Activated CD4-positive, CD25-positive, alpha-beta regulatory T cell (primary cell): Measurements from ENCODE around the gene PERP.
"Not testable (repeated sequence)": the region's sequence is repeated elsewhere in the genome, so short reads cannot be mapped to it uniquely, and the experiment has no call there.

Experiments used
- DNase-seq, 4 experiments: peaks; one replicate each; lab custom pipeline; 2025; lab: John Stamatoyannopoulos, UW

Gene PERP

GRCh38 chr6:138105446-138105845 lies 1.8 kb downstream of the PERP start:
- no peak for DNase-seq

DNA sequence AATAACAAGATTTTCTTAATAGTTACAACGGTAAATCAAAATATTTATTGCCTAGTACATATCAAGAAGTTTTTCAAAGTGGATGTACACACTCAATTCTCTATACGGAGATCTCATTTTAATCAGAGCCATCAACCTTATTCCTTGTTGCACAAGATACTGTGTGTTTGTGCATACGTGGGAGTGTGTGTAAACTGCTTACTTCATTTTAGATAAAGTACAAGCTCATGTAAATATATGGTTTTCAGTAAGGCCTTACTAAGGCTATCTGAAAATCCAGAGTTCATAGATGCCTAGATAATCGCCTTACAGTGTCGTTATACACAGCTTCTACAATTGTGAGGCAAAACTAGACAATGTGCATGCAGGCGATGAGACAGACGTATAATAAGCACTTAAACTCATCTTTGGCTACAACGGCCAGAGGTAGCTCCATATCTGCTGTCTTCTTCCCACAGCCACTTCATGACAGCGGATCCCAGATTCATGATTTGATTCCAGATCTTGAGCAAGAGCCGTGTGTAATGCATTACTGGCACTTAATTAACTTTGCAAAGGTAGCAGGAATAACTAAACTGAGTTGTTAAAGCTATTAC lies 2.5 kb downstream of the PERP start:
- DNase-seq = no peak

DNA sequence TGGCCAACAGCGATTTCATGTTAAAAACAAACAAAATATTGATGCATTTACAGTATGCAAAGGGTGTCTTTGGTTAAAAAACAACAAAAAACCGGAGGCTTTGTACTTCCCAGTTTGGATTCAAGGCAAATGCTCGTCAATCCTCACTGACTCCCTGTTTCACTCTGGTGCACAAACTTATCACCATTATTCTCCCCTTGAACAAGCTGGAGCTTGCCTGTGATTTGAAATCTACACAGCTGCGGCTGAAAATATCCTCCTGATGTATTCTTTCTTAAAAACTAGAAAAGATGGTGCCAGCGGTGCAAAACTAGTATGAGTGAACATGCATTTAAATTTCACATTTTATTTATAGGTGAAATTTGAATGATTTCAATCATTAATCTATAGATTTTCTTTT lies 3.3 kb downstream of the PERP start:
- DNase-seq = no peak

GRCh38 chr6:138101946-138102731 lies 5.1 kb downstream of the PERP start:
- DNase-seq = no peak

DNA sequence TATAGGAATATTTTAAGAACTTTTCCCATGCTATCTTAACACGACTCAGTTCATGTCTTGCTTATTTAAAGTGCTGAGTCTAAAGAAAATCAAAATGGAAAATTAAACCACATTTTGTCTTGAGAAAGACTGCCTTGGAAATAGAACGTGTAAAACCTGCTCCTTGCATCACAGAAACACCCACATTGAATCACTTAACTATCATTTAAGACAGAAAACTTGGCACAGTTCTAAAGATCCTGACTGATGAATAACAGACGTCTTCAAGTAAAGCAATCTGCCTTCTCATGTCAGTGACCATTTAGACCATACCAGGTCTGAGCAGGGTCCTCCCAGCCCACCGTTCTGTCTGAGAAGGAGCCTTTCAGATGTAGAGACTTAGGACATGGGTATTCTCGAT lies 7.4 kb downstream of the PERP start:
- DNase-seq = no peak

DNA sequence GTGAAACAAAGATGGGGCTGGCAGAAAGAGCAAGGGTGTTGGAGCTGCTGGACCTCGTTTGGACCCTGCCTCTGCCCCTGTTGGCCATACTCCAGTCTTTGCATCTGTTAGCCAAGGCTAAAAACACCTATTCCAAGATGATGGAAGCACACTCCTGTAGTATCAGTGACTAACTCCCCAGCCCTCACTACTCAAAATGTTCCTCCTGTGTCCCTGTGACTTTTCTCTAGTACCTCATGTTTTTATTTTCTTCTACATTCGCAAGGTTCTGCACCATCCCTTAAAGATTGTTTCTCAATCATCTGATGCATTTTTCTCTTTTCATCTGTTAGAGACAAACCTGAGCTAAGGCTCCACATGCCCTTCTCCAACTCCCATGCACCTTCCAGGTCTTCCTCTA lies 8.9 kb downstream of the PERP start:
- DNase-seq = no peak

- DNase-seq = no peak
Measured at GRCh38 chr6:138094260-138094659, 13.0 kb downstream of the PERP start.

DNA sequence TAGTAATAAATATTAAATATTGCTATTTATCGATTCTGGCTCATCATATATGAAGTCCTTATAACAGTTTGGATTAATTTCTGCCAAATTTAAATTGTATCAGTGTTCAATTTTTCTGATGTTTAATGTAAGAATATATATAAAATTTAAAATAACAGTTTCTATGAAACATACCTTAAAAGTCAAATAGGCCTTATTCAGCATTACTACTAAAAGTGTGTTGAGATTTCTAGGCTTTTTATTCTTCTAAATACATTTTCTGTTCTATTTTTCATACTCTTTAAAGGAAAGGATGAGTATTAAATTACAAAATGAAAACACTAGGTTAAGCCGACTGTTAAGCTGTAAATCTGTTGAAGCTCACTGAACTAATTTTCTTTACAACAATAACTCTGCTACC lies 13.6 kb downstream of the PERP start:
- no peak for DNase-seq

GRCh38 chr6:138092686-138093085 lies 14.5 kb downstream of the PERP start:
- DNase-seq = no peak

- DNase-seq = no peak
Measured at GRCh38 chr6:138089325-138089724, 17.9 kb downstream of the PERP start.

DNA sequence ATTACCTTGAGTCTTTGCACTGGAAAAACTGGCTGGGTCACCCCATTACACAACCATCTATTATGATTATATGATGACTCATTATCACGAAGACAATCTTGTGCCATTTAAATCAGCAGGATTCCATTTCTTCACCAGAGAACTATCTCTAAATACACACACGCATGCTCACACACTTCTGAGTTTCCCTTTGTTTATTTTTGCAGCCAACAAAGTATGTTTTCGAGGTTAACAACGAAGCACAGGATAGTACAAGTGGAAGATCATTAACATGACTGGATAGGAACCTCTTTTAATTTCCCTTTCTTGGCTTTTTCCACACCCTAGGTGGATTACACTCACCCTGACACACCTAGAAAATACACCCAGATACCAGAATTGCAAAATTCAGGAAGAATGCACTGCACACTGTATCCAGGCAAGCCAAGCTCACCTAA lies 18.9 kb downstream of the PERP start:
- DNase-seq = no peak

- no peak for DNase-seq
Measured at GRCh38 chr6:138087593-138088325, 19.5 kb downstream of the PERP start.

- no peak for DNase-seq
Measured at GRCh38 chr6:138086573-138087196, 20.5 kb downstream of the PERP start.

GRCh38 chr6:138085839-138086222 lies 21.4 kb downstream of the PERP start:
- DNase-seq = no peak

DNA sequence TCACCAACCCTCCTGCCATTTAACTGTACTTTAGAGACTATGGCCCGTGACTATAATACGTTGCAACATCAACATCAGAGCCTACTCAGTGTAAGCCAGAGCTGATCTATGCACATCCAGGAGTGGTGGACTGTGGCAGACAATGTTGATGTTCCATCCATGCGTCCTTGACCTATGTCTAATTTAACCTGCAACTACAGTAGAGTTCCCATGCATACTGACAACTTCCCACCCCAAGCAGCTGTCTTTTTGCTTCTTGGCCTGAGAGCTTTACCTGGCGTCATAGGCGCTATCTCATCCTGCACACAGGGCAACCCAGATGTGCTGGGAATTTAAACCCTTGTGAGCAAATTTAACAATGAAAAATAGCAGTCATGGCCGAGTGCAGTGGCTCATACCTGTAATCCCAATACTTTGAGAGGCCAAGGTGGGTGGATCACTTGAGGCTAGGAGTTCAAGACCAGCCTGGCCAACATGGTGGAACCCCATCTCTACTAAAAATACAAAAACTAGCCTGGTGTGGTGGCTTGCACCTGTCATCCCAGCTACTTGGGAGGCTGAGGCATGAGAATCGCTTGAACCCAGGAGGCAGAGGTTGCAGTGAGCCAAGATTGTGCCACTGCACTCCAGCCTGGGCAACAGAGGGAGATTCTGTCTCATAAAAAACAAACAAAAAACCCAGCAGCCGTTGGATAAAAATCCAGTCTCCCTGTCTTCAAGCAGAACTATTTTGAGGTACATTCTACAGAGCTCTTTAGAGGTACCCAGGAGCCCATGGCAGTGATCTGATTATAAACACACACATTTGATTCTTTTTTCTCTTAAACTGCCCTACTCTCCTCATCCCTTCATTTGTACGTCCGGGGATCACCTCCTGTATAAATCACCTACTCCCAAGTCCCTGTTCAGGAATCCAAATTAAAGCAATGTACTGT lies 22.0 kb downstream of the PERP start:
- DNase-seq = no peak

DNA sequence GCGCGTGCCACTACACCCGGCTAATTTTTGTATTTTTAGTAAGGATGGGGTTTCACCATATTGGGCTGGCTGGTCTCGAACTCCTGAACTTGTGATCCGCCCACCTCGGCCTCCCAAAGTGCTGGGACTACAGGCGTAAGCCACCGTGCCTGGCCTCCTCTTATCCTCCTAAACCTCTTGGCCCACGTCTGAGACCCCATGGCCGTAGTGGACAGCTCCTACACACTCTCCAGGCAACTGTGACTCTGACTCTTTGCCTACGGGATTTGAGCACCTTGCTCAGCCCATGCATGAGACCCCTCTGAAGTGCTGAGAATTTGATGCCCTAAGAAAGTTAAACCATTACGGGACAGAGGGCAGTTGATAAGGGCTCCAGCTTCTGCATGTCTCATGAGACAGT lies 25.0 kb downstream of the PERP start:
- no peak for DNase-seq

- not testable (repeated sequence) for DNase-seq
Measured at GRCh38 chr6:138079556-138079955, 27.7 kb downstream of the PERP start.

GRCh38 chr6:138078491-138078890 lies 28.7 kb downstream of the PERP start:
- DNase-seq = no peak

- no peak for DNase-seq
Measured at GRCh38 chr6:138073264-138073663, 34.0 kb downstream of the PERP start.

DNA sequence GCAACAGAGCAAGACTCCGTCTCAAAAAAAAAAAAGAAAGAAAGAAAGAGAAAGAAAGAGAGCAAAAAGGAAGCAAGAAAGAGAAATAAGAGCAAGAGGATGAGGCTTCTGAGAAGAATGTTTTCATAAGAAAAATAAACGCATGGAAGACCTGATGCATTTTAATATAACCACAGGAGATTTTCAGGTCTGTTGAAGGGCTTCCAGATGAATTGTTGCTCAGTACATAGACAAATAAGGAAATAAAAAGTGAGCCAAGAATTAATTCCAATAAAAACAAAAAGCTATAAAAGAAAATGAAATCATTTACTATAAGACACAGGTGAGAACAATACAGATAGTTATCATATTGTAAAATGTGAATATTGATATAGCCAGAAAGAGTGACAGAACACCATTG lies 43.5 kb downstream of the PERP start:
- DNase-seq = no peak

DNA sequence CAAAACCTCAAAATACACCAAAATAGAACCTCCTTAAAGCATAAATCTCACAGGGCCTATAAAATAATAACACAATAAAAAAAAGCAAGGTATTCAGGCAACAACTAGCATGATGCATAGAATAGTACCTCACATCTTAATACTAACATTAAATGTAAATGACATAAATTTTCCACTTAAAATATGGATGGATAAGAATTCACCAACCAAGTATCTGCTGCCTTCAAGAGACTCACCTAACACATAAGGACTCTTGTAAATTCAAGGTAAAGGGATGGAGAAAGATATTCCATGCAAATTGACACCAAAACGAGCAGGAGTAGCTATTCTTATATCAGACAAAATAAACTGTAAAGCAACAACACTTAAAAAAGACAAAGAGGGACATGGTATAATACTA lies 52.2 kb downstream of the PERP start:
- DNase-seq = no peak

- DNase-seq = no peak
Measured at GRCh38 chr6:138052783-138053182, 54.4 kb downstream of the PERP start.
